Fibroblast of lung (primary cell): ENCODE data around the gene ZNF581. TPM values are rescaled to one million over a fixed set of nuclear protein-coding genes. Genes with fewer than 3 reads are reported as not detected.
A peak's percentile ranks its signal among the peaks of the same experiment; 100 is the strongest.

Source experiments
- DNase-seq, 2 donors: peaks; one replicate each; pipeline versions ENCODE4 v3.0.0 to v3.0.0-alpha.2; 2010; ENCODE audit warnings: low read depth in 2 of 2
- H2AFZ ChIP-seq: 2 replicates; pipeline ENCODE4 v1.5.1; 2012; ENCODE audit warnings: low read length, control low read depth, inconsistent platforms
- H3K27ac ChIP-seq: 2 replicates; pipeline ENCODE4 v1.5.1; 2011; ENCODE audit warnings: low read length, control low read depth; ENCODE audit not compliant: insufficient read depth
- H3K27me3 ChIP-seq: 2 replicates; pipeline ENCODE4 v1.5.1; 2011; ENCODE audit warnings: mild to moderate bottlenecking, low read length; ENCODE audit not compliant: control insufficient read depth, insufficient read depth
- H3K36me3 ChIP-seq: 2 replicates; pipeline ENCODE4 v1.5.1; 2011; ENCODE audit warnings: low read length; ENCODE audit not compliant: control insufficient read depth, insufficient read depth
- H3K4me1 ChIP-seq: 2 replicates; pipeline ENCODE4 v1.5.1; 2011; ENCODE audit warnings: low read length; ENCODE audit not compliant: control insufficient read depth, insufficient read depth; ENCODE audit errors: extremely low read depth
- H3K4me2 ChIP-seq: 2 replicates; pipeline ENCODE4 v1.5.1; 2011; ENCODE audit warnings: low read length, control low read depth; ENCODE audit not compliant: insufficient read depth; ENCODE audit errors: extremely low read depth
- H3K4me3 ChIP-seq, 4 experiments: fragments of 200-600 bp in 1 of 4; sonication (generic) in 1 of 4; replicated peaks in 1 of 4; 2 replicates each; pipeline ENCODE4 v1.5.1; 2011 to 2016; ENCODE audit warnings: low read length in 4 of 4, low read depth in 3 of 4, mild to moderate bottlenecking in 3 of 4, control low read depth in 2 of 4, inconsistent platforms in 1 of 4, mixed read lengths in 1 of 4; ENCODE audit not compliant: insufficient read depth in 1 of 4; ENCODE audit errors: control extremely low read depth in 1 of 4
- H3K79me2 ChIP-seq: 2 replicates; pipeline ENCODE4 v1.5.1; 2012; ENCODE audit warnings: mild to moderate bottlenecking, low read length, inconsistent platforms; ENCODE audit not compliant: control insufficient read depth, insufficient read depth
- H3K9ac ChIP-seq: 2 replicates; pipeline ENCODE4 v1.5.1; 2011; ENCODE audit warnings: mild to moderate bottlenecking, low read length, control low read depth; ENCODE audit not compliant: insufficient read depth
- H3K9me3 ChIP-seq: 2 replicates; pipeline ENCODE4 v1.5.1; 2012; ENCODE audit warnings: low read depth, low read length; ENCODE audit not compliant: control insufficient read depth, insufficient read depth
- H4K20me1 ChIP-seq: 2 replicates; pipeline ENCODE4 v1.5.1; 2011; ENCODE audit warnings: low read length; ENCODE audit not compliant: control insufficient read depth, insufficient read depth; ENCODE audit errors: extremely low read depth
- EZH2 ChIP-seq: IDR thresholded peaks from 2 replicates; pipeline ENCODE4 v1.5.1; 2012; ENCODE audit warnings: low read length, control low read depth, mild to moderate bottlenecking; ENCODE audit errors: missing control alignments
- polyA plus RNA-seq, 2 donors: library from polyadenylated mRNA; depleted of rRNA in 1 of 2; stranded (reverse) in 1 of 2; unstranded in 1 of 2; fragments of >200 nt; gene quantifications; 2 replicates each; pipeline ENCODE4 v1.2.1, GENCODE V29; 2011 to 2012; ENCODE audit warnings: missing spikeins in 1 of 2
- total RNA-seq: library from RNA; depleted of rRNA; stranded (reverse); fragments of >200 nt; gene quantifications from 2 replicates; pipeline ENCODE4 v1.2.1, GENCODE V29; 2014
- TF ChIP-seq, protein P1 (sequence below), 2 donors: IDR thresholded peaks in 1 of 2; conservative IDR thresholded peaks in 1 of 2; 1 replicate in 1 of 2; 2 replicates in 1 of 2; pipeline ENCODE4 v1.5.1; 2011 to 2012; ENCODE audit warnings: low read length in 2 of 2, control low read depth in 1 of 2, inconsistent platforms in 1 of 2, low read depth in 1 of 2, mild to moderate bottlenecking in 1 of 2

The ZNF581 gene
- total and polyA plus RNA-seq, 2 donors (not counting 1 experiment from before 2014, with no cell fraction given), result 9.2 to 33.4 TPM

- peaks cover 16% of the 10 kb centered on the region for H3K4me1 ChIP-seq
- H3K27me3 ChIP-seq, result no peaks in the 10 kb centered on the region
- no peak overlapping the region for H2AFZ ChIP-seq
- H3K79me2 ChIP-seq, result peaks cover 30% of the 10 kb centered on the region
- H3K36me3 ChIP-seq, result peaks cover 12% of the 10 kb centered on the region
- no peak for DNase-seq
- no peak overlapping the region for H3K9ac ChIP-seq
- H3K4me3 ChIP-seq, result peak overlapping the region in 3 of 4 experiments; percentile 81 to 87 (median 84)
- H3K27ac ChIP-seq, result no peak overlapping the region
- H3K9me3 ChIP-seq, result no peaks in the 10 kb centered on the region
- H4K20me1 ChIP-seq, result no peaks in the 10 kb centered on the region
- TF ChIP-seq EZH2, result no peak
- TF ChIP-seq, protein P1, sequence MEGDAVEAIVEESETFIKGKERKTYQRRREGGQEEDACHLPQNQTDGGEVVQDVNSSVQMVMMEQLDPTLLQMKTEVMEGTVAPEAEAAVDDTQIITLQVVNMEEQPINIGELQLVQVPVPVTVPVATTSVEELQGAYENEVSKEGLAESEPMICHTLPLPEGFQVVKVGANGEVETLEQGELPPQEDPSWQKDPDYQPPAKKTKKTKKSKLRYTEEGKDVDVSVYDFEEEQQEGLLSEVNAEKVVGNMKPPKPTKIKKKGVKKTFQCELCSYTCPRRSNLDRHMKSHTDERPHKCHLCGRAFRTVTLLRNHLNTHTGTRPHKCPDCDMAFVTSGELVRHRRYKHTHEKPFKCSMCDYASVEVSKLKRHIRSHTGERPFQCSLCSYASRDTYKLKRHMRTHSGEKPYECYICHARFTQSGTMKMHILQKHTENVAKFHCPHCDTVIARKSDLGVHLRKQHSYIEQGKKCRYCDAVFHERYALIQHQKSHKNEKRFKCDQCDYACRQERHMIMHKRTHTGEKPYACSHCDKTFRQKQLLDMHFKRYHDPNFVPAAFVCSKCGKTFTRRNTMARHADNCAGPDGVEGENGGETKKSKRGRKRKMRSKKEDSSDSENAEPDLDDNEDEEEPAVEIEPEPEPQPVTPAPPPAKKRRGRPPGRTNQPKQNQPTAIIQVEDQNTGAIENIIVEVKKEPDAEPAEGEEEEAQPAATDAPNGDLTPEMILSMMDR (conservative IDR thresholded peaks at IDR 0.05 in 1 of 2, IDR thresholded peaks at IDR 0.05 in 1 of 2; ENCODE audit: low read depth in 1 of 2, low read length in 2 of 2), result no peak
- peak overlapping the region; percentile 55 for H3K4me2 ChIP-seq
These were observed 1.5 kb downstream of the ZNF581 start for GRCh38 chr19:55644842-55645511.

- no peak overlapping the region for H3K27ac ChIP-seq
- TF ChIP-seq, protein P1 (conservative IDR thresholded peaks at IDR 0.05 in 1 of 2, IDR thresholded peaks at IDR 0.05 in 1 of 2; ENCODE audit: low read depth in 1 of 2, low read length in 2 of 2), result no peak
- no peak for TF ChIP-seq EZH2
- H3K4me1 ChIP-seq, result peaks cover 11% of the 10 kb centered on the region
- peaks cover 12% of the 10 kb centered on the region for H3K36me3 ChIP-seq
- H3K9me3 ChIP-seq, result no peaks in the 10 kb centered on the region
- no peak overlapping the region for H3K4me2 ChIP-seq
- no peak overlapping the region for H3K4me3 ChIP-seq
- no peaks in the 10 kb centered on the region for H3K27me3 ChIP-seq
- DNase-seq, result no peak
- no peak overlapping the region for H2AFZ ChIP-seq
- H3K79me2 ChIP-seq, result peaks cover 30% of the 10 kb centered on the region
- H4K20me1 ChIP-seq, result no peaks in the 10 kb centered on the region
- no peak overlapping the region for H3K9ac ChIP-seq
These were observed 2.0 kb downstream of the ZNF581 start for GRCh38 chr19:55645512-55645881.

DNA sequence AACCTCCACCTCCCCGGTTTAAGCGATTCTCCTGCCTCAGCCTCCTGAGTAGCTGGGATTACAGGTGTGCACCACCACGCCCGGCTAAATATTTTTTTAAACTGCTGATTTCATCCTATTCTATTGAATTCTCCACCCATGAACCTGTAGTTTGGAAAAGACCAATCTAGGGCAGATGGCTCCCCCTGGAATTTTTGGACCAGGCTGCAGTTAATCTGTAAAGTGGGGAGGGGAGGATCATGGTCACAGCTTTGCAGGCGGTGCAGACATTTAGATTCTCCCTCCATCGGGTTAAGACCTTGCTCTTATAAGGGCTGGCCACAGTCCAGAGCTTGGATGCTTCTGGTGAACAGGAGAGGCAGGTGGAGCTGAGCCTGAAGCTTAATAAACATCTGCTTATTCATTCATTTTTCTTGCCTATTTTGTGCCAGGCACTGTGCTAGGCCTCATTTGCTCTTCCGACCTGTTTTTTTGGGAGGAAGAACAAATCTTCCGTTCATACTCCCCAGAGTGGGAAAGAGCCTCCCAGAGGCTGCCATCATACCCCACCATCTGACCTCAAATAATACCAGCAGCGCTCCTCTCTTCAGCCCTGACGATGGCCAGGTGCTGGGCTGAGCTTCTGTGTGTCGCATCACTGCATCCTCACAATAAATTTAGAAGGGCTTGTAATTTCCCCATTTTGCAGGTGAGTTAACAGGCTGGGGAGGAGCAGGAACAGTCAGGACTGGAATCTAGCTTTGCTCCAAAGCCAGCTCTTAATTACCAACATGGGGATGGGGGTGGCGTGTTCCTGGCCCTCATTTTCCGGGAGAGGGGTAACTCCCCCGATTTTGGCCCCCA, 3.7 kb downstream of the ZNF581 start:
- no peak overlapping the region for H2AFZ ChIP-seq
- H4K20me1 ChIP-seq, result no peaks in the 10 kb centered on the region
- H3K27me3 ChIP-seq, result no peaks in the 10 kb centered on the region
- peaks cover 25% of the 10 kb centered on the region for H3K79me2 ChIP-seq
- peaks cover 10% of the 10 kb centered on the region for H3K4me1 ChIP-seq
- peak overlapping the region; percentile 93 for H3K4me2 ChIP-seq
- H3K9ac ChIP-seq, result no peak overlapping the region
- no peaks in the 10 kb centered on the region for H3K9me3 ChIP-seq
- no peak for DNase-seq
- H3K27ac ChIP-seq, result no peak overlapping the region
- H3K4me3 ChIP-seq, result peak overlapping the region; percentile 58 to 79 (median 60)
- TF ChIP-seq, protein P1 (conservative IDR thresholded peaks at IDR 0.05 in 1 of 2, IDR thresholded peaks at IDR 0.05 in 1 of 2; ENCODE audit: low read depth in 1 of 2, low read length in 2 of 2), result no peak
- no peak for TF ChIP-seq EZH2
- H3K36me3 ChIP-seq, result peaks cover 13% of the 10 kb centered on the region
